Stimulated activated naive CD4-positive, alpha-beta T cell (primary cell): Measurements from ENCODE around the gene DUSP28.
A peak's percentile ranks its signal among the peaks of the same experiment; 100 is the strongest.

Source experiments
- DNase-seq, 6 experiments: peaks; one replicate each; lab custom pipeline; 2025; lab: John Stamatoyannopoulos, UW

The DUSP28 gene

DNA sequence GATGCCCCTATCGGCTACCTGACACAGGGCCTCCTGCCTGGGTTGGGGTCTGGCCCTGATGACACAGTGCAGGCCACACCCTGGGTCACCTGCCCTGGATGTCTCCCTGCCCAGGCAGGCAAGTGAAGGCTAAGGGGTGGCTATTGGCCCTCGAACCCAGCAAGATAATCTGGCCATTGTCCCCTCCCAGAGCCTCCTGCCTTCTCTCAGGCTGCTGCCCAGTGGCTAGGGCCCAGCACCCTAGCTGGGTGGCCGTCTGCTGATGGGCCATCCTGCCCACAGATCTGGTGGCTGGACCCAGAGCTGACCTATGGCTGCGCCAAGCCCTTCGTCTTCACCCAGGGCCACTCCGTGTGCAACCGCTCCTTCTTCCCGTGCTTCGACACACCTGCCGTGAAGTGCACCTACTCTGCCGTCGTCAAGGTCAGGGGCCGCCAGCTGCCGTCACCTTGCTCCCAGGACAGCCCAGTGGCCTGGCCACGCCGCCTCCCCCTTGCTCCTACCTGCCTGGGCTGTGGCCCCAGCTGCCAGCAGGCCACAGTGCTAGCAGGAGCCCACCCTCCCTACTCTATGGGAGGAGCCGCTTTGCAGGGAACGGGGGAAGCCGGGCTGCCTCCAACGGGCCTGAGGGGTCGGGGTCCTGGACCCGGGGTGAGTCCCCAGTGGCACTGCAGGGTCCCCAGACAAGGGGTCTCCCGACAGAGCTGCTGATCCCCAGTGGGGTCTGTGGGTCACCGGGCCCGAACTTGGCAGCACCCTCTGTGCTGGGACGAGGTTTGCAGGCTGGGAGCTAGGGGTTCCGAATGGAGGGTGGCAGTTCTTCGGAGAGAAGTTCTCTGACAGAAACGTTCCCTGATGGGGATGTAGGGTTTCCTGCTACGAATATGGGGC lies 12.2 kb downstream of the DUSP28 start:
- no peak for DNase-seq

DNA sequence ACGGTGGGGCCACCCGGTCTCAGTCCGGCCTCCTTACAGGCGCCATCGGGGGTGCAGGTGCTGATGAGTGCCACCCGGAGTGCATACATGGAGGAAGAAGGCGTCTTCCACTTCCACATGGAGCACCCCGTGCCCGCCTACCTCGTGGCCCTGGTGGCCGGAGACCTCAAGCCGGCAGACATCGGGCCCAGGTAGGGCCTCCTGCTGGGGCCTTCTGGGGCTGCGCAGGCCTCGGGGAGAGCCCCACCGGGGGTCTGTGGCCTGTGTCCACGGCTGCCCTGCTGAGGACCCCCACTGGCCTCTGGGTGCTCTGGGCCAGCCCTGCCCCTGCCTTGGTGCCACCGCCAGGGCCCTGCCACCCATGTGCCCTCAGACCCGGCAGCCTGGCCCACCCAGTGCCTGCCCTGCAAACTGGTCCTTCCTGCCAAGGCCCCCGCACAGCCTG lies 12.9 kb downstream of the DUSP28 start:
- no peak for DNase-seq

- no peak for DNase-seq
Measured at GRCh38 chr2:240573516-240574385, 13.6 kb downstream of the DUSP28 start.

- DNase-seq: no peak
Measured at GRCh38 chr2:240574386-240575100, 14.4 kb downstream of the DUSP28 start.

DNA sequence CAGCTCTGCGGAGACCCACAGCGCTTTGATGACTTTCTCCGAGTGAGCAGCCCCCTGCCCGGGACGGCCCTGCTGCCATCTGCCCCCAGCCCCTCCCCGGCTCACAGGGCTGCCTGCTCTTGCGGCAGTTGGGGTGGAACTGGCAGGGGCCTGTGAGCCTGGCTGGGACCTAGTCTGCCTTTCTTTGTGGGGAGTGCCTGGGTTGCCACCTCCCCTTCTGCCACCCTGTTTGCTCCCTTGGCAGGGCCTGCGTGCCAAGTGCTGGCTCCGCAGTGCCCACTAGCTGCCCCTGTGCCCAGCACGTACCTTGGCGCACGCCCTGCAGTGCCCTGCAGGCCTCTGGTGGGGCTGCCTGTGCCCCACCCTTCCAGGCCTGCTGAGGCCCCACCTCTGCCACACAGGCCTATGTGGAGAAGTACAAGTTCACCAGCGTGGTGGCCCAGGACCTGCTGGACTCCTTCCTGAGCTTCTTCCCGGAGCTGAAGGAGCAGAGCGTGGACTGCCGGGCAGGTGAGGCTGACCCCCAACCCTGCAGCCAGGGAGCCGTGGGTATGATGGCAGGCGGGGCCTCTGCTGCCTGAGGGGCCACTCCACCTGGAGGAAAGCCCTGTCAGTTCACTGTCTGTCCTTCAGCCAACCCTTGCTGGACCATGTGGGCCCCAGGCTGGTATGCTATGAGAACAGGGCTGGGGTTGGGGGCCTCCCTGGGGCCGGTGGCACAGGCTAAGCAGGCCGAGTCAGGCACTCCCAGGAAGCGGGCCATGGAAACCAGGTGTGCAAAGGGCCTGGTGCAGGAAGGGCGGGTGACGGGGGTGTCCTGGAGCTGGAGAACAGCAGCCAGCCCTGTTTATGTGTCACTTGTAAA lies 15.2 kb downstream of the DUSP28 start:
- no peak for DNase-seq

- DNase-seq: no peak
Measured at GRCh38 chr2:240576036-240576435, 15.9 kb downstream of the DUSP28 start.

DNA sequence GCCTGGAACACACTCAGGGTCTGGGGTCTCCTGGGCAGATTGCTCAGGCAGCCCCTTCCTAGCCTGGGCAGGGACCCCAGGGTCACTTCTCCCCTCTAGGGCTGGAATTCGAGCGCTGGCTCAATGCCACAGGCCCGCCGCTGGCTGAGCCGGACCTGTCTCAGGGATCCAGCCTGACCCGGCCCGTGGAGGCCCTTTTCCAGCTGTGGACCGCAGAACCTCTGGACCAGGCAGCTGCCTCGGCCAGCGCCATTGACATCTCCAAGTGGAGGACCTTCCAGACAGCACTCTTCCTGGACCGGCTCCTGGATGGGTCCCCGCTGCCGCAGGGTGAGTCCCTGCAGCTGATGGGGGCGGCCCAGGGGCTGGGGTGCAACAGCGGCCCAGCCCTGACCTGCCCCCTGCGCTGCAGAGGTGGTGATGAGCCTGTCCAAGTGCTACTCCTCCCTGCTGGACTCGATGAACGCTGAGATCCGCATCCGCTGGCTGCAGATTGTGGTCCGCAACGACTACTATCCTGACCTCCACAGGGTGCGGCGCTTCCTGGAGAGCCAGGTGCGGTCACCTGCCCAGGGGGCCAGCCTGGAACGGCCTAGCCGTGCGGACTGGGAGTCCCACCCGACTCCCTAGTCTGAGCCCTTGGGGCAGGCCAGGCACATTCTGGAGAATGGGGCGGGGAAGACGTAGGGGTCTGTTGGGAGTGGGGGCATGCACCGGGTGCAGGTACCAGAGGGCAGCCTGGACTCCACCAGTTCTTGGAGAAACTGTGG lies 16.5 kb downstream of the DUSP28 start:
- DNase-seq: no peak

DNA sequence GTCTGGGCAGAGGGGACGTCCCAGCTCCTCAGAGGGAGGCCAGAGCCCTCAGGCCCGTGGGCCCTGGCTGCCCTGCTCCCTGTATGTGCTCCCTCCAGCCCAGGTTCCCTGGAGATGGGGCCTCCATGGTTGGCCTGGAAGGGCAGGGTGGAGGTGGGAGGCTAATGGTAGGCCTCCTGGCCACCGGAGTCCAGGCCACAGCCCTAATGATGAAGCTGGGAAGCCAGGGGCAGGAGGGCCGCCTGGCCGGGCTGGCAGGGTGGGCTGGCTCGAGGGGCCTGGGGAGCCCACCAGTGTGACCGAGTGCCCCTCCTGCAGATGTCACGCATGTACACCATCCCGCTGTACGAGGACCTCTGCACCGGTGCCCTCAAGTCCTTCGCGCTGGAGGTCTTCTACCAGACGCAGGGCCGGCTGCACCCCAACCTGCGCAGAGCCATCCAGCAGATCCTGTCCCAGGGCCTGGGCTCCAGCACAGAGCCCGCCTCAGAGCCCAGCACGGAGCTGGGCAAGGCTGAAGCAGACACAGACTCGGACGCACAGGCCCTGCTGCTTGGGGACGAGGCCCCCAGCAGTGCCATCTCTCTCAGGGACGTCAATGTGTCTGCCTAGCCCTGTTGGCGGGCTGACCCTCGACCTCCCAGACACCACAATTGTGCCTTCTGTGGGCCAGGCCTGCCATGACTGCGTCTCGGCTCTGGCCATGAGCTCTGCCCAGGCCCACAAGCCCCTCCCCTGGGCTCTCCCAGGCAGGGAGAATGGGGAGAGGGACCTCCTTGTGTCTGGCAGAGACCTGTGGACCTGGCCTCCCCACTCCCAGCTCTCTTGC lies 17.3 kb downstream of the DUSP28 start:
- no peak for DNase-seq

DNA sequence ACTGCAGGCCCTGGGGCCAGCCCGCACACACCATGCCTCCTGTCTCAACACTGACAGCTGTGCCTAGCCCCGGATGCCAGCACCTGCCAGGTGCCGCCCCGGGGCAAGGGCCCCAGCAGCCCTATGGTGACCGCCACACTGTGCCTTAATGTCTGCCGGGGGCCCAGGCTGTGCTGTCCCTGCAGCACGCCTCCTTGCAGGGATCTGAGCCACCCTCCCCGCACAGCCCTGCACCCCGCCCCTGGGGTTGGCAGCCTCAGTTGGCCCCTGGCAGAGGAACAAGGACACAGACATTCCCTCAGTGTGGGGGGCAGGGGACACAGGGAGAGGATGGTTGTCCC lies 17.9 kb downstream of the DUSP28 start:
- DNase-seq: no peak

- DNase-seq: no peak
Measured at GRCh38 chr2:240578488-240578887, 18.3 kb downstream of the DUSP28 start.

GRCh38 chr2:240579071-240579762 lies 19.1 kb downstream of the DUSP28 start:
- no peak for DNase-seq

- DNase-seq: peak; percentile 45 to 72 (median 60)
Measured at GRCh38 chr2:240579771-240580614, 19.8 kb downstream of the DUSP28 start.

GRCh38 chr2:240581811-240582210 lies 21.7 kb downstream of the DUSP28 start:
- no peak for DNase-seq

DNA sequence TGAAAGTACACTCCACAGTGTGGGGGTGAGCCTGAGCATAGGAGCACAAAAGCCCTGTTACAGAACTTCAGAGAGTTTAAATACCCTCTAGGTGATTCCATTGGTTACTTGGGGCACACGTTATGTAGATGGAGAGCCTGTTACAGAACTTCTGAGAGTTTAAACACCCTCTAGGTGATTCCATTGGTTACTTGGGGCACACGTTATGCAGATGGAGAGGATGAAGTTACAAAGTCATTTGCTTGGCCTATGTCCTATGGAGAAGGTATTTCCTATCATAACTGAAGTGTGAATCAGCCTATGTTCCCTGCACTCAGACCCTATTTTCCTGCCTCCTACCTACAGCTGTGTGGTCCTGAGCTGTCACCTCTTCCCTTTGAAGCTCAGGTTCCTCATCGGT lies 22.6 kb downstream of the DUSP28 start:
- no peak for DNase-seq

DNA sequence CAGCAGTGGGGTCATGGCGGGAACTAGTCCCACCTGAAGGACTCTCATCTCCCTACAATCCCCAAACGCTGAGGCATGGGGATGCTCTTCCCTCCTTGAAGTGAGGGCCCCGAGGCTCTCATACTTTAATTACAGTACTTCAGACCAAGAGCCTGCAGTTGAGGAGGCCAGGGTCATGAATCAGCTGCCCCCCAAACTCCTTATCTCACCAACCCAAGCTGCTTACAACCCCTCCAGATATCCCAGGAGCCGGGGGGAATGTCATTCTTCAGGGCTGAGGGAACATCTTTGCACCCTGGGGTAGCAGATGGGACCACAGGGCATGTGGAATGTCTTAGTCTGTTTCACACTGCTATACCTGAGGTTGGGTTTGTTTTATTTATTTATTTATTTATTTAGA lies 23.6 kb downstream of the DUSP28 start:
- DNase-seq: no peak

DNA sequence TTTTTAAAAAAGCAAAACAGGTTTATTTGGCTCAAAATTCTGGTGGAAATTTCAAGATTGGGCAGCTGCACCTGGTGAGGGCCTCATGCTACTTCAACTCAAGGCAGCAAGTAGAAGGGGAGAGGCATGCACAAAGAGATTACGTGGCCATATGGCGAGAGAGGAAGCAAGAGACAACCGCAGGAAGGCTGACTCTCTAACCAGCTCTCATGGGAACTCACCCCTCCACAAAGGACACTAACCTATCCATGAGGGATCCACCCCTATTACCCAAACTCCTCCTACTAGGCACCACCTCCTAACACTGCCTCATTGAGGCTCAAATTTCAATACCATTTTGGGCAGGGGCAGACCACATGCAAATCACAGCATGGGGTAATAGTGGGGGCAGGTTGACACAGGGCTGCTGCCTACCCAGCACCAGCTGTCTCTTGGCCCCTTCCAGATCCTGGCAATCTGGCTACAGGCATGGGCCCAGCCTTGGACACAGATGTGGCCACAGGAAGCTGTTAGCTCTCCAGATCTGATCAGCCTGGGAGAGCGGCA lies 24.4 kb downstream of the DUSP28 start:
- no peak for DNase-seq

- no peak for DNase-seq
Measured at GRCh38 chr2:240585101-240585500, 24.9 kb downstream of the DUSP28 start.

GRCh38 chr2:240585681-240586197 lies 25.6 kb downstream of the DUSP28 start:
- no peak for DNase-seq
